IMR-90 (cell line): ENCODE results near the gene SURF6. TPM values are rescaled to one million over a fixed set of nuclear protein-coding genes. Genes with fewer than 3 reads are reported as not detected.

Source experiments
- ATAC-seq: fragments of 200-7000 bp; cut with Tn5 transposase; 2 replicates; pipeline ENCODE4 v1.9.1; 2020; ENCODE audit warnings: low read depth, mild to moderate bottlenecking, moderate library complexity
- BruUV-seq: library from RNA; stranded (reverse); fragments of 400-500 nt; replicated peaks from 2 replicates; lab custom pipeline; 2021; lab: Mats Ljungman, UMichigan
- CTCF ChIA-PET: fragments of 300-600 bp; formaldehyde crosslinking; extraction: SDS; loops from one replicate; lab custom pipeline; 2021; ENCODE audit warnings: antibody characterized with exemption; lab: Yijun Ruan, JAX
- POLR2A ChIA-PET: fragments of 300-600 bp; sonication (Branson Sonifier 250); formaldehyde crosslinking; loops from one replicate; lab custom pipeline; 2022; ENCODE audit warnings: antibody characterized with exemption; ENCODE audit not compliant: unreplicated experiment; lab: Charles Lee
- DNase-seq: peaks from one replicate; pipeline ENCODE4 v3.0.0; 2013
- H2AFZ ChIP-seq: replicated peaks from 2 replicates; pipeline ENCODE3; 2013; ENCODE audit warnings: low read length, mild to moderate bottlenecking; ENCODE audit not compliant: poor library complexity
- H2AK5ac ChIP-seq: 2 replicates; pipeline ENCODE4 v1.6.1; 2013; ENCODE audit warnings: low read depth, low read length, inconsistent platforms
- H2AK9ac ChIP-seq: replicated peaks from 2 replicates; pipeline ENCODE3; 2013; ENCODE audit warnings: mild to moderate bottlenecking, low read depth, low read length, moderate library complexity; ENCODE audit not compliant: poor library complexity
- H2BK120ac ChIP-seq: 2 replicates; pipeline ENCODE4 v1.6.1; 2013; ENCODE audit warnings: low read depth, low read length, inconsistent platforms
- H2BK15ac ChIP-seq: 3 replicates; pipeline ENCODE4 v1.6.1; 2013; ENCODE audit warnings: low read depth, low read length, inconsistent platforms
- H2BK20ac ChIP-seq: 2 replicates; pipeline ENCODE4 v1.6.1; 2013; ENCODE audit warnings: low read depth, mild to moderate bottlenecking, inconsistent platforms, low read length, moderate library complexity
- H2BK5ac ChIP-seq: 2 replicates; pipeline ENCODE4 v1.6.1; 2013; ENCODE audit warnings: mild to moderate bottlenecking, low read depth, low read length, inconsistent platforms; ENCODE audit not compliant: poor library complexity, severe bottlenecking
- H3K14ac ChIP-seq: replicated peaks from 2 replicates; pipeline ENCODE4 v1.6.1; 2013; ENCODE audit warnings: low read depth, low read length, inconsistent platforms
- H3K18ac ChIP-seq: 2 replicates; pipeline ENCODE4 v1.6.1; 2013; ENCODE audit warnings: low read depth, low read length, control low read depth
- H3K23ac ChIP-seq: 2 replicates; pipeline ENCODE4 v1.6.1; 2013; ENCODE audit warnings: low read depth, low read length, inconsistent platforms
- H3K27ac ChIP-seq: 2 replicates; pipeline ENCODE4 v1.5.1; 2013; ENCODE audit warnings: mild to moderate bottlenecking, control low read depth, low read length; ENCODE audit not compliant: insufficient read depth
- H3K27me3 ChIP-seq: 2 replicates; pipeline ENCODE4 v1.6.1; 2013; ENCODE audit warnings: low read length; ENCODE audit not compliant: control insufficient read depth, insufficient read depth
- H3K36me3 ChIP-seq: 2 replicates; pipeline ENCODE4 v1.6.1; 2013; ENCODE audit warnings: low read length, mixed read lengths; ENCODE audit not compliant: control insufficient read depth, insufficient read depth
- H3K4ac ChIP-seq: 2 replicates; pipeline ENCODE4 v1.6.1; 2013; ENCODE audit warnings: low read depth, low read length, inconsistent platforms
- H3K4me1 ChIP-seq: 2 replicates; pipeline ENCODE4 v1.6.1; 2013; ENCODE audit warnings: low read length, mixed read lengths; ENCODE audit not compliant: control insufficient read depth, insufficient read depth
- H3K4me2 ChIP-seq: 2 replicates; pipeline ENCODE4 v1.6.1; 2013; ENCODE audit warnings: low read depth, mild to moderate bottlenecking, control low read depth, low read length, moderate library complexity
- H3K4me3 ChIP-seq: 2 replicates; pipeline ENCODE4 v1.5.1; 2013; ENCODE audit warnings: low read depth, mild to moderate bottlenecking, control low read depth, low read length, moderate library complexity; ENCODE audit not compliant: insufficient read depth
- H3K56ac ChIP-seq: 2 replicates; pipeline ENCODE4 v1.6.1; 2013; ENCODE audit warnings: low read length, inconsistent platforms; ENCODE audit not compliant: insufficient read depth; ENCODE audit errors: extremely low read depth
- H3K79me1 ChIP-seq, 2 experiments: 2 replicates each; pipeline ENCODE4 v1.6.1; 2013; ENCODE audit warnings: low read length in 2 of 2, inconsistent platforms in 1 of 2, low read depth in 1 of 2
- H3K9ac ChIP-seq: 2 replicates; pipeline ENCODE4 v1.6.1; 2013; ENCODE audit warnings: low read depth, low read length, control low read depth
- H3K9me1 ChIP-seq: 2 replicates; pipeline ENCODE4 v1.6.1; 2013; ENCODE audit warnings: low read length, inconsistent platforms; ENCODE audit not compliant: insufficient read depth
- H3K9me3 ChIP-seq: 2 replicates; pipeline ENCODE4 v1.6.1; 2013; ENCODE audit warnings: low read length; ENCODE audit not compliant: control insufficient read depth, insufficient read depth
- H4K20me1 ChIP-seq: 2 replicates; pipeline ENCODE4 v1.6.1; 2013; ENCODE audit warnings: low read length, inconsistent platforms; ENCODE audit not compliant: insufficient read depth
- H4K5ac ChIP-seq: 2 replicates; pipeline ENCODE4 v1.6.1; 2013; ENCODE audit warnings: mild to moderate bottlenecking, low read depth, low read length, control low read depth
- H4K8ac ChIP-seq, 2 experiments: 2 replicates each; pipeline ENCODE4 v1.6.1; 2013; ENCODE audit warnings: low read depth in 2 of 2, low read length in 2 of 2, control low read depth in 1 of 2, inconsistent platforms in 1 of 2
- H4K91ac ChIP-seq: 2 replicates; pipeline ENCODE4 v1.6.1; 2013; ENCODE audit warnings: low read depth, low read length, inconsistent platforms; ENCODE audit not compliant: insufficient read depth
- FOS ChIP-seq: fragments of 150-350 bp; IDR thresholded peaks from 2 replicates; pipeline ENCODE4 v1.6.1; 2016; ENCODE audit warnings: low read depth, low read length
- MAFK ChIP-seq: IDR thresholded peaks from 2 replicates; pipeline ENCODE4 v1.6.1; 2012; ENCODE audit warnings: low read depth, low read length, improper control_type of control experiment
- MAZ ChIP-seq: IDR thresholded peaks from 2 replicates; pipeline ENCODE4 v1.6.1; 2012; ENCODE audit warnings: low read depth, mild to moderate bottlenecking, low read length, improper control_type of control experiment, moderate library complexity, borderline replicate concordance
- MXI1 ChIP-seq: IDR thresholded peaks from 2 replicates; pipeline ENCODE4 v1.6.1; 2012; ENCODE audit warnings: low read depth, mild to moderate bottlenecking, low read length, moderate library complexity, borderline replicate concordance
- NFE2L2 ChIP-seq: fragments of 150-350 bp; IDR thresholded peaks from 2 replicates; pipeline ENCODE4 v1.6.1; 2016; ENCODE audit warnings: low read depth, mild to moderate bottlenecking, low read length
- RAD21 ChIP-seq: IDR thresholded peaks from 2 replicates; pipeline ENCODE4 v1.6.1; 2012; ENCODE audit warnings: low read length, improper control_type of control experiment
- WGBS, 2 experiments: methylation state at CpG; one replicate each; pipeline versions ENCODE4 v1.1.5 to v1.1.7; 2013; ENCODE audit warnings: missing lambda C conversion rate in 2 of 2; ENCODE audit not compliant: insufficient read length in 1 of 2; ENCODE audit errors: extremely low coverage in 2 of 2; 5-methylcytosine and 5-hydroxymethylcytosine counted together
- dilution Hi-C: fragments of 300-500 bp; cut with HindIII; formaldehyde crosslinking; loops from one replicate; pipeline ENCODE4 v1.14.3; 2018; ENCODE audit warnings: low sequenced_read_pairs; ENCODE audit not compliant: unreplicated experiment
- in situ Hi-C: fragments of 300-500 bp; cut with MboI; formaldehyde crosslinking; loops from 3 replicates; pipeline ENCODE4 v1.14.3; 2019; ENCODE audit warnings: low sequenced_read_pairs, inconsistent platforms, mixed read lengths
- intact Hi-C: fragments of 100-400 bp; cut with micrococcal nuclease; formaldehyde crosslinking; loops from 2 replicates; pipeline ENCODE4 v1.10.0; 2022
- polyA plus RNA-seq, 3 experiments: library from polyadenylated mRNA; depleted of rRNA; stranded (reverse); fragments of >200 nt; gene quantifications; 2 replicates each; pipeline ENCODE4 v1.2.3, GENCODE V29; 2012; ENCODE audit warnings: low replicate concordance in 1 of 3
- total RNA-seq: library from RNA; depleted of rRNA; stranded (reverse); fragments of >200 nt; gene quantifications from 2 replicates; pipeline ENCODE4 v1.2.3, GENCODE V29; 2012

Gene SURF6
- total and polyA plus RNA-seq, 2 of the 4 experiments (the other 2 are of a cell fraction) = 6.1 to 12.8 TPM

GRCh38 chr9:133347515-133347984, 11.6 kb upstream of the SURF6 start:
- H2AK9ac ChIP-seq = peak overlapping the region; percentile 99

More at GRCh38 chr9:133347515-133347984, 11.6 kb upstream of the SURF6 start:
- peaks cover 51% of the 10 kb centered on the region for H4K20me1 ChIP-seq
- in situ Hi-C loops = no loop called here
- H2BK15ac ChIP-seq = no peak overlapping the region
- H2AK5ac ChIP-seq = peak overlapping the region; percentile 62
- BruUV-seq = no TSS peak
- intact Hi-C loops = no loop called here
- WGBS, 2 experiments = no CpG with 5 or more reads among the region's 41 CpGs
- no peak for TF ChIP-seq MAZ
- no peak for TF ChIP-seq MXI1
- TF ChIP-seq RAD21 = no peak
- no peak for TF ChIP-seq MAFK
- TF ChIP-seq FOS = no peak
- no peak for TF ChIP-seq NFE2L2
- ATAC-seq = peak; percentile 45
- H4K8ac ChIP-seq = peak overlapping the region; percentile 29 to 72; a peak in 3 of 4 replicates
- peak overlapping the region; percentile 61; the same call in 1 of the 2 replicates for H3K56ac ChIP-seq
- H3K18ac ChIP-seq = no peak overlapping the region; the same call in 1 of the 2 replicates
- H3K23ac ChIP-seq = peak overlapping the region; percentile 65; the same call in 1 of the 2 replicates
- no peaks in the 10 kb centered on the region for H3K9me3 ChIP-seq
- H3K4me3 ChIP-seq = peak overlapping the region; percentile 74
- H3K4me1 ChIP-seq = peaks cover 16% of the 10 kb centered on the region
- H3K36me3 ChIP-seq = peaks cover 66% of the 10 kb centered on the region
- peak overlapping the region; percentile 84 for H2AFZ ChIP-seq
- dilution Hi-C loops = no loop called here
- POLR2A ChIA-PET = interaction anchor here (0.6 to 1.1 kb wide), 3 partner anchors 10 to 699 kb away, joined by 3 to 7 read pairs (median 6); no protein-coding TSS in a partner anchor
- H2BK120ac ChIP-seq = peak overlapping the region; percentile 36; the same call in 1 of the 2 replicates
- peak overlapping the region; percentile 73; the same call in 1 of the 2 replicates for H4K91ac ChIP-seq
- no peak for DNase-seq
- peak overlapping the region; percentile 89 for H3K4me2 ChIP-seq
- H3K79me1 ChIP-seq = peaks cover 25 to 72% of the 10 kb centered on the region in 2 experiments
- H3K9me1 ChIP-seq = peaks cover 6% of the 10 kb centered on the region; the same call in 1 of the 2 replicates
- peak overlapping the region; percentile 75 for H3K27ac ChIP-seq
- peak overlapping the region; percentile 75 for H3K9ac ChIP-seq
- H3K4ac ChIP-seq = peak overlapping the region; percentile 92
- no peak overlapping the region for H4K5ac ChIP-seq
- CTCF ChIA-PET = no interaction called here
- H2BK5ac ChIP-seq = peak overlapping the region; percentile 47
- H2BK20ac ChIP-seq = no peak overlapping the region
- no peaks in the 10 kb centered on the region for H3K27me3 ChIP-seq
- H3K14ac ChIP-seq = peak overlapping the region; percentile 78; the same call in 1 of the 2 replicates
